ENCODE results near the gene DOCK8.

DNA sequence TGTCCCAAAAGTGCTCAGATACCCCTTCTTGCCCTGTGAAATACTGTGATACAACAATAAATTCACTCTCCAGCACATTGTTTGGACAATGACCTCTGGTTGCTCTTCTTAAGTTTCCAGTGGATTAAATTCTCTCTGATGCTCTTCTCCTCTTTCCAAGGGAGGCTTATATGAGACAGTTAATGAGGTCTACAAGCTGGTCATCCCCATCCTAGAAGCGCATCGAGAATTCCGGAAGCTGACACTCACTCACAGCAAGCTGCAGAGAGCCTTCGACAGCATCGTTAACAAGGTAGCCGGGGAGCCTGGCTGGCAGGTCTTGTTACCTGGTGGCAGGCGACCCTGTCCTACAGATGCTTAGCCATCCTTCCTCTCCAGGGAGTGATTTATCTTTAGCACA is 226.5 kb downstream of the DOCK8 start:
- TF ChIP-seq CTCF (IDR thresholded peaks at IDR 0.05 in 8 of 11, conservative IDR thresholded peaks at IDR 0.05 in 3 of 11), result no peak
- no peak for TF ChIP-seq POLR2AphosphoS5 (IDR thresholded peaks at IDR 0.05)
- no peak for TF ChIP-seq POLR2A (IDR thresholded peaks at IDR 0.05)
